ENCODE measurements around the gene ZNF827. TPM values are rescaled to one million over a fixed set of nuclear protein-coding genes. Genes with fewer than 3 reads are reported as not detected.

ZNF827 gene
- total RNA-seq, 2 donors from 2014 or later, result 5.4 to 13.8 TPM

DNA sequence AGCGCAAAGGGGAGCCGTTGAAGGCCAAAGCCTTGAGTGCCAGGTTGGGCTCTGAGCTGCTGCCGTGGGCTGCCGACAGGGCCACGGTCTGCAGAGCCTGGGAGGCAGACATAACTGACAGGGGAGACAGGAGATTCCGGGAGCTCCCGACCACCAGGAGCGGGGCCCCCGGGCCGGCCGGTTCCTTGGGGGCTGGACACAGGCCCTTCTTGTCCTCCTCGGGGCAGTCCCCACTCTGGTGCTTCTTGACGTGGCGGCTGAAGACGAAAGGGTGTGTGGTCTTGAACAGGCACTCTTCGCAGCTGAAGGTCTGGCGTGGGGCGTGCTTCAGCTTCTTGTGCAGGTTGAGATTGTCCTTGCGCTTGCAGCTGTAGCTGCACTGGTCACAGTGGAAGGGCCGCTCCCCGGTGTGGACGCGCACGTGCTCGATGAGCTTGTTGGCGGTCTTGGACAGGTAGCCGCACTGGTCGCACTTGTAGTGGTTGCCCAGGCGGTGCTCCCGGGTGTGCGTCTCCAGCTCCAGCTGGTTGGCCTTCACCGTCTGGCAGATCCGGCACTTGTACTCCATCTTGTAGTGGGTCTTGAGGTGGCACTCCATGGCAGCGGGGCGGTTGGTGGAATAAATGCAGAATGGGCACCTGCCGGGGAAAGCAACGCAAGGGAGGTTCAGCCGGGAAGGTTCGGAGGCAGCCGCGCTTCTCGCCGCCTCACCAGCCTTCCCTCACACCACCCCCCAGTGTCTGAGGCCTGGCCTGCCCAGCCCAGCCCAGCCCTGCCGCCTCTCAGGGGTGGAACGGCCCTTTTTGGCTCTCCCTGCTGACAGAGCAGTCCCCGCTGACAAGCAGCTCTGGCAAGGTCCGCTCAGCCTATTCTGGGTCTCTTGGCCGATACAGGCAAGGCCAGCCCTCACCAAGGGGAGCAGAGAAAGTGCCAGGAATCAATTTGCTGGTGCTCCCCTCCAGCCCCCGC, 177.4 kb downstream of the ZNF827 start:
- H3K4me1 ChIP-seq, result no peaks in the 10 kb centered on the region
- TF ChIP-seq POLR2A (IDR thresholded peaks at IDR 0.05) (no peak), CTCF (IDR thresholded peaks at IDR 0.05) (no peak)
- H3K36me3 ChIP-seq (replicated peaks in 1 of 2; ENCODE audit: insufficient read depth in 1 of 2, low read depth in 2 of 2), result peaks cover 0 to 7% of the 10 kb centered on the region in 2 donors
- H3K4me3 ChIP-seq, result no peak overlapping the region
- H3K27ac ChIP-seq, result no peak overlapping the region
- ATAC-seq (no peak), DNase-seq (no peak)
- no peaks in the 10 kb centered on the region for H3K9me3 ChIP-seq
- 95 to 96% methylated on average over 37 to 41 of the region's 49 CpGs for WGBS, 2 donors
- intact Hi-C loops (cut with DNase I), result no loop called here
- no peaks in the 10 kb centered on the region for H3K27me3 ChIP-seq

GRCh38 chr4:145760176-145760575, 178.4 kb downstream of the ZNF827 start:
- ATAC-seq (no peak), DNase-seq (no peak)
- Histone ChIP-seq H3K4me3 (no peak overlapping the region), H3K36me3 (replicated peaks in 1 of 2; ENCODE audit: insufficient read depth in 1 of 2, low read depth in 2 of 2) (peaks cover 0 to 7% of the 10 kb centered on the region in 2 donors), H3K27ac (no peak overlapping the region), H3K4me1 (no peaks in the 10 kb centered on the region), H3K9me3 (no peaks in the 10 kb centered on the region), H3K27me3 (no peaks in the 10 kb centered on the region)
- WGBS, 2 donors, result 95% methylated on average over 8 of the region's 8 CpGs
- intact Hi-C loops (cut with DNase I), result no loop called here
- no peak for TF ChIP-seq POLR2A (IDR thresholded peaks at IDR 0.05)
- TF ChIP-seq CTCF (IDR thresholded peaks at IDR 0.05), result no peak

DNA sequence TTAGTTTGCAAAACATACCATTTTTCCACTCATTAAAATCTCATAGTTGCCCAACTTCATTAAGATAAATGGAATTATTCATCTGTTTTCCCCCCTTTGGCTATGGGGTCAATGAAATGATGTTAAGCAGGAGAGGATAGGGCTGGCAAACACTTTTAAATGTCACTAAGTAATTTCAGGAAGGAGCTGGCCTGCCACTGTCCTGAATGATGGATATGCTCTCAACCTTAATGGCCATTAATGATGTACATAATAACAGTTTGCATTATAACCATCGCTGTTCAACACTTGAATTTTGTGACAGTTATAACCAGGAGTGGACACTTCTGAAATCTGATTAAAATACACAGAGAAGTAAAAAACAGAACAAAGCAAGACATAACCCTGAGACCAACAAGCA, 181.4 kb downstream of the ZNF827 start:
- Histone ChIP-seq H3K27me3 (no peaks in the 10 kb centered on the region), H3K36me3 (replicated peaks in 1 of 2; ENCODE audit: insufficient read depth in 1 of 2, low read depth in 2 of 2) (peaks cover 0 to 4% of the 10 kb centered on the region in 2 donors), H3K4me1 (no peaks in the 10 kb centered on the region), H3K27ac (no peak overlapping the region), H3K9me3 (no peaks in the 10 kb centered on the region), H3K4me3 (no peak overlapping the region)
- ATAC-seq, result no peak
- WGBS, 2 donors, result 89 to 90% methylated on average over 1 of the region's 1 CpG
- TF ChIP-seq CTCF (IDR thresholded peaks at IDR 0.05) (no peak), POLR2A (IDR thresholded peaks at IDR 0.05) (no peak)
- no peak for DNase-seq
- intact Hi-C loops (cut with DNase I), result no loop called here

DNA sequence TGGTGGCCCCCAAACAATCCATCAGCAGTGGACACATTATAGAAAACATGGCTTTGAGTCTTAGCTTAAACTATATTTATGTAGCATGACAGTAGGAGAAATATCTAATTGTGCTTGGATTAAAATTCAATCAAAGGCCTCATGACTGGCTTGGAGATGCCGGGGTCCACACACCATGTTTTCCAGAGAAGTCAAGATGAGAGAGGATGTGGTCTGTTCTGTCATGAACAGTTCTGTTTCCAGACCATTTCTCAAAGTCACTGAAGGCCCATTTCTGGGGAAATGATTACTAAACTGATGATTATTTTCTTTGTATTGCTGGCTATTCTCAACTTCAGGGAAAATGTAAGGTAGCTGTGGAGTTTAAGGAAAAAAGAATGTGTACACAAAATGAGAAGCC, 182.4 kb downstream of the ZNF827 start:
- 89 to 100% methylated on average over 1 of the region's 1 CpG for WGBS, 2 donors
- no peak for ATAC-seq
- Histone ChIP-seq H3K9me3 (no peaks in the 10 kb centered on the region), H3K4me3 (no peak overlapping the region), H3K27ac (no peak overlapping the region), H3K27me3 (no peaks in the 10 kb centered on the region), H3K36me3 (replicated peaks in 1 of 2; ENCODE audit: insufficient read depth in 1 of 2, low read depth in 2 of 2) (peaks cover 0 to 4% of the 10 kb centered on the region in 2 donors), H3K4me1 (no peaks in the 10 kb centered on the region)
- DNase-seq, result no peak
- TF ChIP-seq CTCF (IDR thresholded peaks at IDR 0.05) (no peak), POLR2A (IDR thresholded peaks at IDR 0.05) (no peak)
- intact Hi-C loops (cut with DNase I), result no loop called here
